ENCODE results near the gene FOXJ2.

GRCh38 chr12:8057306-8057705, 24.8 kb downstream of the FOXJ2 start:
- TF ChIP-seq CTCF (IDR thresholded peaks at IDR 0.05), result no peak
- TF ChIP-seq POLR2AphosphoS5 (IDR thresholded peaks at IDR 0.05), result no peak
- TF ChIP-seq POLR2A (IDR thresholded peaks at IDR 0.05), result no peak

All from transverse colon (tissue), 4 donors.